WTC11 (cell line): ENCODE data around the gene SLIT3.

Experiments used
- ARID4B ChIP-seq: sonication (generic); formaldehyde crosslinking; IDR thresholded peaks from 2 replicates; pipeline ENCODE4 v1.8.0; 2023; ENCODE audit warnings: missing genetic modification reagents, mild to moderate bottlenecking, borderline replicate concordance
- ATF1 ChIP-seq: sonication (generic); formaldehyde crosslinking; IDR thresholded peaks from 2 replicates; pipeline ENCODE4 v1.8.1; 2023; ENCODE audit warnings: mild to moderate bottlenecking, moderate library complexity, missing genetic modification reagents
- CREB1 ChIP-seq: sonication (generic); formaldehyde crosslinking; IDR thresholded peaks from 2 replicates; pipeline ENCODE4 v1.8.0; 2023; ENCODE audit warnings: mild to moderate bottlenecking, missing genetic modification reagents
- ESRRA ChIP-seq: sonication (generic); formaldehyde crosslinking; IDR thresholded peaks from 2 replicates; pipeline ENCODE4 v1.8.1; 2022; ENCODE audit warnings: mild to moderate bottlenecking, missing genetic modification reagents, borderline replicate concordance
- FOXP4 ChIP-seq: sonication (generic); formaldehyde crosslinking; IDR thresholded peaks from 2 replicates; pipeline ENCODE4 v1.8.0; 2022; ENCODE audit warnings: mild to moderate bottlenecking, missing genetic modification reagents
- JUN ChIP-seq: sonication (generic); formaldehyde crosslinking; IDR thresholded peaks from 2 replicates; pipeline ENCODE4 v1.8.0; 2023; ENCODE audit warnings: mild to moderate bottlenecking, missing genetic modification reagents
- TF ChIP-seq, protein P1 (sequence below): fragments of 200-600 bp; IDR thresholded peaks from 2 replicates; pipeline ENCODE4 v1.8.0; 2022; ENCODE audit warnings: antibody characterized with exemption
- TF ChIP-seq, protein P2 (sequence below): sonication (generic); formaldehyde crosslinking; IDR thresholded peaks from 2 replicates; pipeline ENCODE4 v1.8.1; 2022; ENCODE audit warnings: low read depth, mild to moderate bottlenecking, moderate library complexity, missing genetic modification reagents, borderline replicate concordance
- TF ChIP-seq, protein P3 (sequence below): sonication (generic); formaldehyde crosslinking; IDR thresholded peaks from 2 replicates; pipeline ENCODE4 v1.8.1; 2022; ENCODE audit warnings: mild to moderate bottlenecking, moderate library complexity, missing genetic modification reagents

GRCh38 chr5:168917947-168918600, 382.9 kb downstream of the SLIT3 start:
- TF ChIP-seq, protein P1, sequence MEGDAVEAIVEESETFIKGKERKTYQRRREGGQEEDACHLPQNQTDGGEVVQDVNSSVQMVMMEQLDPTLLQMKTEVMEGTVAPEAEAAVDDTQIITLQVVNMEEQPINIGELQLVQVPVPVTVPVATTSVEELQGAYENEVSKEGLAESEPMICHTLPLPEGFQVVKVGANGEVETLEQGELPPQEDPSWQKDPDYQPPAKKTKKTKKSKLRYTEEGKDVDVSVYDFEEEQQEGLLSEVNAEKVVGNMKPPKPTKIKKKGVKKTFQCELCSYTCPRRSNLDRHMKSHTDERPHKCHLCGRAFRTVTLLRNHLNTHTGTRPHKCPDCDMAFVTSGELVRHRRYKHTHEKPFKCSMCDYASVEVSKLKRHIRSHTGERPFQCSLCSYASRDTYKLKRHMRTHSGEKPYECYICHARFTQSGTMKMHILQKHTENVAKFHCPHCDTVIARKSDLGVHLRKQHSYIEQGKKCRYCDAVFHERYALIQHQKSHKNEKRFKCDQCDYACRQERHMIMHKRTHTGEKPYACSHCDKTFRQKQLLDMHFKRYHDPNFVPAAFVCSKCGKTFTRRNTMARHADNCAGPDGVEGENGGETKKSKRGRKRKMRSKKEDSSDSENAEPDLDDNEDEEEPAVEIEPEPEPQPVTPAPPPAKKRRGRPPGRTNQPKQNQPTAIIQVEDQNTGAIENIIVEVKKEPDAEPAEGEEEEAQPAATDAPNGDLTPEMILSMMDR, result no peak
- TF ChIP-seq ARID4B (CRISPR knock-in tag) (no peak), JUN (no peak), ESRRA (no peak), ATF1 (CRISPR knock-in tag) (no peak), CREB1 (CRISPR knock-in tag) (no peak), FOXP4 (no peak)
- TF ChIP-seq, protein P2, sequence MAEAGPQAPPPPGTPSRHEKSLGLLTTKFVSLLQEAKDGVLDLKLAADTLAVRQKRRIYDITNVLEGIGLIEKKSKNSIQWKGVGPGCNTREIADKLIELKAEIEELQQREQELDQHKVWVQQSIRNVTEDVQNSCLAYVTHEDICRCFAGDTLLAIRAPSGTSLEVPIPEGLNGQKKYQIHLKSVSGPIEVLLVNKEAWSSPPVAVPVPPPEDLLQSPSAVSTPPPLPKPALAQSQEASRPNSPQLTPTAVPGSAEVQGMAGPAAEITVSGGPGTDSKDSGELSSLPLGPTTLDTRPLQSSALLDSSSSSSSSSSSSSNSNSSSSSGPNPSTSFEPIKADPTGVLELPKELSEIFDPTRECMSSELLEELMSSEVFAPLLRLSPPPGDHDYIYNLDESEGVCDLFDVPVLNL (CRISPR knock-in tag), result no peak
- TF ChIP-seq, protein P3, sequence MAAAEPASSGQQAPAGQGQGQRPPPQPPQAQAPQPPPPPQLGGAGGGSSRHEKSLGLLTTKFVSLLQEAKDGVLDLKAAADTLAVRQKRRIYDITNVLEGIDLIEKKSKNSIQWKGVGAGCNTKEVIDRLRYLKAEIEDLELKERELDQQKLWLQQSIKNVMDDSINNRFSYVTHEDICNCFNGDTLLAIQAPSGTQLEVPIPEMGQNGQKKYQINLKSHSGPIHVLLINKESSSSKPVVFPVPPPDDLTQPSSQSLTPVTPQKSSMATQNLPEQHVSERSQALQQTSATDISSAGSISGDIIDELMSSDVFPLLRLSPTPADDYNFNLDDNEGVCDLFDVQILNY, result no peak
